GM12891 (cell line): Measurements from ENCODE around the gene CDX2.

ENCODE experiments used
- DNase-seq: peaks from one replicate; pipeline ENCODE4 v3.0.0; 2011; ENCODE audit warnings: low spot score; ENCODE audit not compliant: insufficient read length
- FAIRE-seq: peaks from 2 replicates; lab custom pipeline; 2011; peaks lifted over from hg19 to GRCh38; lab: Jason Lieb, UNC
- PAX5 ChIP-seq: IDR thresholded peaks from 2 replicates; pipeline ENCODE4 v1.6.1; 2011; ENCODE audit warnings: low read length, moderate library complexity, mild to moderate bottlenecking; ENCODE audit not compliant: insufficient read depth, severe bottlenecking
- POLR2A ChIP-seq: IDR thresholded peaks from 2 replicates; pipeline ENCODE4 v1.6.1; 2011; ENCODE audit warnings: low read depth, low read length, control low read depth
- POLR2AphosphoS5 ChIP-seq: IDR thresholded peaks from 2 replicates; pipeline ENCODE4 v1.6.1; 2011; ENCODE audit warnings: low read depth, low read length, control low read depth
- POU2F2 ChIP-seq: IDR thresholded peaks from 2 replicates; pipeline ENCODE4 v1.6.1; 2011; ENCODE audit warnings: low read depth, mild to moderate bottlenecking, control low read depth, low read length, moderate library complexity
- SPI1 ChIP-seq: IDR thresholded peaks from 2 replicates; pipeline ENCODE4 v1.6.1; 2011; ENCODE audit warnings: low read depth, low read length, control low read depth
- TAF1 ChIP-seq: IDR thresholded peaks from 2 replicates; pipeline ENCODE4 v1.6.1; 2011; ENCODE audit warnings: low read depth, low read length, control low read depth

The CDX2 gene

GRCh38 chr13:27919659-27919933, 49.5 kb downstream of the CDX2 start:
- no peak for DNase-seq
- no peak for TF ChIP-seq PAX5
- TF ChIP-seq POLR2AphosphoS5, result no peak
- TF ChIP-seq SPI1, result no peak
- TF ChIP-seq POU2F2, result no peak
- TF ChIP-seq POLR2A, result no peak
- no peak for FAIRE-seq

- DNase-seq (no peak), FAIRE-seq (no peak)
- TF ChIP-seq POLR2A (no peak), TAF1 (no peak), POLR2AphosphoS5 (no peak), POU2F2 (no peak), PAX5 (no peak), SPI1 (no peak)
Observed at GRCh38 chr13:27918918-27919658, 50.0 kb downstream of the CDX2 start.

- no peak for FAIRE-seq
- no peak for TF ChIP-seq TAF1
- no peak for TF ChIP-seq PAX5
- TF ChIP-seq POLR2A, result no peak
- TF ChIP-seq SPI1, result no peak
- no peak for TF ChIP-seq POLR2AphosphoS5
- TF ChIP-seq POU2F2, result no peak
- DNase-seq, result no peak
Observed at GRCh38 chr13:27918041-27918917, 50.8 kb downstream of the CDX2 start.

GRCh38 chr13:27917121-27917947, 51.8 kb downstream of the CDX2 start:
- TF ChIP-seq TAF1, result no peak
- TF ChIP-seq PAX5, result no peak
- TF ChIP-seq SPI1, result no peak
- TF ChIP-seq POLR2AphosphoS5, result no peak
- no peak for TF ChIP-seq POLR2A
- no peak for FAIRE-seq
- DNase-seq, result no peak

GRCh38 chr13:27915301-27916207, 53.6 kb downstream of the CDX2 start:
- TF ChIP-seq POU2F2 (no peak), TAF1 (no peak), POLR2A (no peak), SPI1 (no peak)
- FAIRE-seq, result no peak
- no peak for DNase-seq

GRCh38 chr13:27913160-27913559, 56.0 kb downstream of the CDX2 start:
- DNase-seq, result no peak

GRCh38 chr13:27911521-27911920, 57.6 kb downstream of the CDX2 start:
- no peak for FAIRE-seq
- DNase-seq, result no peak
- TF ChIP-seq SPI1 (no peak), PAX5 (no peak), TAF1 (no peak), POLR2AphosphoS5 (no peak), POU2F2 (no peak), POLR2A (no peak)

More at GRCh38 chr13:27913160-27913559, 56.0 kb downstream of the CDX2 start:
- TF ChIP-seq TAF1, result no peak
- no peak for TF ChIP-seq SPI1
- no peak for TF ChIP-seq POLR2AphosphoS5
- TF ChIP-seq PAX5, result no peak
- no peak for FAIRE-seq
